WTC11 (cell line): ENCODE results near the gene SLC12A9. TPM values are rescaled to one million over a fixed set of nuclear protein-coding genes. Genes with fewer than 3 reads are reported as not detected.

ENCODE experiments used
- ATAC-seq: fragments of 200-7000 bp; cut with Tn5 transposase; 2 replicates; pipeline ENCODE4 v1.10.0; 2021; ENCODE audit warnings: mild to moderate bottlenecking, moderate library complexity
- CTCF ChIA-PET: fragments of 300-600 bp; sonication (Branson Sonifier 250); formaldehyde crosslinking; loops from one replicate; lab custom pipeline; 2021; ENCODE audit warnings: antibody characterized with exemption; lab: Charles Lee
- POLR2A ChIA-PET: fragments of 350-600 bp; sonication (Branson Sonifier 250); formaldehyde crosslinking; loops from one replicate; lab custom pipeline; 2021; ENCODE audit warnings: antibody characterized with exemption; lab: Charles Lee
- DNase-seq: peaks from one replicate; pipeline ENCODE4 v3.0.0; 2021; ENCODE audit warnings: low spot score
- H3K27ac Mint-ChIP-seq: 2 replicates; pipeline ENCODE4 v1.8.0; 2021; ENCODE audit warnings: mixed read lengths
- H3K27me3 Mint-ChIP-seq: 2 replicates; pipeline ENCODE4 v1.8.0; 2021; ENCODE audit warnings: low read depth, mild to moderate bottlenecking, moderate library complexity, mixed read lengths
- H3K36me3 Mint-ChIP-seq: 2 replicates; pipeline ENCODE4 v1.8.0; 2021; ENCODE audit warnings: mixed read lengths
- H3K4me1 Mint-ChIP-seq: 2 replicates; pipeline ENCODE4 v1.8.0; 2022; ENCODE audit warnings: mixed read lengths
- H3K4me3 Mint-ChIP-seq: 2 replicates; pipeline ENCODE4 v1.8.0; 2021; ENCODE audit warnings: mild to moderate bottlenecking, moderate library complexity, mixed read lengths
- H3K9me3 Mint-ChIP-seq: 2 replicates; pipeline ENCODE4 v1.8.0; 2021; ENCODE audit warnings: mixed read lengths
- CREB1 ChIP-seq: sonication (generic); formaldehyde crosslinking; IDR thresholded peaks from 2 replicates; pipeline ENCODE4 v1.8.0; 2023; ENCODE audit warnings: mild to moderate bottlenecking, missing genetic modification reagents
- EMX1 ChIP-seq: fragments of 250-450 bp; sonication (Bioruptor Pico); IDR thresholded peaks from 2 replicates; pipeline ENCODE4 v1.8.0; 2021; ENCODE audit warnings: mild to moderate bottlenecking
- FOXJ3 ChIP-seq: sonication (generic); formaldehyde crosslinking; IDR thresholded peaks from 2 replicates; pipeline ENCODE4 v1.9.0; 2021; ENCODE audit warnings: missing genetic modification reagents, mild to moderate bottlenecking, borderline replicate concordance
- GABPB1 ChIP-seq: sonication (generic); formaldehyde crosslinking; IDR thresholded peaks from 2 replicates; pipeline ENCODE4 v1.8.1; 2023; ENCODE audit warnings: mild to moderate bottlenecking, missing genetic modification reagents
- JUN ChIP-seq: sonication (generic); formaldehyde crosslinking; IDR thresholded peaks from 2 replicates; pipeline ENCODE4 v1.8.0; 2023; ENCODE audit warnings: mild to moderate bottlenecking, missing genetic modification reagents
- MYBL2 ChIP-seq: sonication (generic); formaldehyde crosslinking; IDR thresholded peaks from 2 replicates; pipeline ENCODE4 v1.8.1; 2023; ENCODE audit warnings: mild to moderate bottlenecking, moderate library complexity, missing genetic modification reagents
- NFATC4 ChIP-seq: fragments of 250-450 bp; sonication (Bioruptor Pico); IDR thresholded peaks from 2 replicates; pipeline ENCODE4 v1.9.0; 2021; ENCODE audit warnings: mild to moderate bottlenecking
- NFE2L1 ChIP-seq: sonication (generic); formaldehyde crosslinking; IDR thresholded peaks from 2 replicates; pipeline ENCODE4 v1.8.1; 2023; ENCODE audit warnings: missing genetic modification reagents
- NFYB ChIP-seq: sonication (generic); formaldehyde crosslinking; conservative IDR thresholded peaks from 2 replicates; pipeline ENCODE4 v1.8.0; 2022; ENCODE audit warnings: low read depth, missing genetic modification reagents
- NR1H2 ChIP-seq: sonication (generic); formaldehyde crosslinking; IDR thresholded peaks from 2 replicates; pipeline ENCODE4 v1.9.0; 2021; ENCODE audit warnings: mild to moderate bottlenecking, moderate library complexity, missing genetic modification reagents
- NR2C2 ChIP-seq: sonication (generic); formaldehyde crosslinking; IDR thresholded peaks from 2 replicates; pipeline ENCODE4 v1.8.0; 2022; ENCODE audit warnings: mild to moderate bottlenecking, missing genetic modification reagents
- PRRX2 ChIP-seq: fragments of 250-450 bp; sonication (Bioruptor Pico); IDR thresholded peaks from 2 replicates; pipeline ENCODE4 v1.8.0; 2021; ENCODE audit warnings: mild to moderate bottlenecking
- ZNF263 ChIP-seq: sonication (generic); formaldehyde crosslinking; IDR thresholded peaks from 2 replicates; pipeline ENCODE4 v1.8.1; 2022; ENCODE audit warnings: low read depth, mild to moderate bottlenecking, moderate library complexity, missing genetic modification reagents
- ZNF396 ChIP-seq: fragments of 250-450 bp; sonication (Bioruptor Pico); IDR thresholded peaks from 2 replicates; pipeline ENCODE4 v1.8.0; 2021; ENCODE audit warnings: mild to moderate bottlenecking, moderate library complexity, borderline replicate concordance
- total RNA-seq: library from RNA; stranded (reverse); gene quantifications from 3 replicates; pipeline ENCODE4 v1.2.3, GENCODE V29; 2021
- TF ChIP-seq, protein P1 (sequence below): fragments of 250-450 bp; sonication (Bioruptor Pico); IDR thresholded peaks from 2 replicates; pipeline ENCODE4 v1.9.0; 2021; ENCODE audit warnings: mild to moderate bottlenecking
- TF ChIP-seq, protein P2 (sequence below): sonication (generic); formaldehyde crosslinking; IDR thresholded peaks from 2 replicates; pipeline ENCODE4 v1.8.1; 2022; ENCODE audit warnings: mild to moderate bottlenecking, missing genetic modification reagents, moderate library complexity, borderline replicate concordance
- TF ChIP-seq, protein P3 (sequence below): fragments of 250-450 bp; sonication (Bioruptor Pico); IDR thresholded peaks from 2 replicates; pipeline ENCODE4 v2.1.2; 2022; ENCODE audit warnings: mild to moderate bottlenecking, moderate library complexity
- TF ChIP-seq, protein P4 (sequence below): fragments of 250-450 bp; sonication (Bioruptor Pico); IDR thresholded peaks from 2 replicates; pipeline ENCODE4 v1.9.0; 2021; ENCODE audit warnings: mild to moderate bottlenecking, borderline replicate concordance
- TF ChIP-seq, protein P5 (sequence below): sonication (generic); formaldehyde crosslinking; IDR thresholded peaks from 2 replicates; pipeline ENCODE4 v1.8.1; 2022; ENCODE audit warnings: mild to moderate bottlenecking, moderate library complexity, missing genetic modification reagents
- TF ChIP-seq, protein P6 (sequence below): sonication (generic); formaldehyde crosslinking; IDR thresholded peaks from 2 replicates; pipeline ENCODE4 v1.8.1; 2022; ENCODE audit warnings: missing genetic modification reagents, borderline replicate concordance
- TF ChIP-seq, protein P7 (sequence below): sonication (generic); formaldehyde crosslinking; IDR thresholded peaks from 2 replicates; pipeline ENCODE4 v1.8.1; 2023; ENCODE audit warnings: mild to moderate bottlenecking, missing genetic modification reagents
- TF ChIP-seq, protein P8 (sequence below): sonication (generic); formaldehyde crosslinking; IDR thresholded peaks from 2 replicates; pipeline ENCODE4 v1.8.0; 2022; ENCODE audit warnings: mild to moderate bottlenecking, missing genetic modification reagents

SLC12A9 gene
- total RNA-seq, 1 experiment from 2014 or later = 39.3 TPM

DNA sequence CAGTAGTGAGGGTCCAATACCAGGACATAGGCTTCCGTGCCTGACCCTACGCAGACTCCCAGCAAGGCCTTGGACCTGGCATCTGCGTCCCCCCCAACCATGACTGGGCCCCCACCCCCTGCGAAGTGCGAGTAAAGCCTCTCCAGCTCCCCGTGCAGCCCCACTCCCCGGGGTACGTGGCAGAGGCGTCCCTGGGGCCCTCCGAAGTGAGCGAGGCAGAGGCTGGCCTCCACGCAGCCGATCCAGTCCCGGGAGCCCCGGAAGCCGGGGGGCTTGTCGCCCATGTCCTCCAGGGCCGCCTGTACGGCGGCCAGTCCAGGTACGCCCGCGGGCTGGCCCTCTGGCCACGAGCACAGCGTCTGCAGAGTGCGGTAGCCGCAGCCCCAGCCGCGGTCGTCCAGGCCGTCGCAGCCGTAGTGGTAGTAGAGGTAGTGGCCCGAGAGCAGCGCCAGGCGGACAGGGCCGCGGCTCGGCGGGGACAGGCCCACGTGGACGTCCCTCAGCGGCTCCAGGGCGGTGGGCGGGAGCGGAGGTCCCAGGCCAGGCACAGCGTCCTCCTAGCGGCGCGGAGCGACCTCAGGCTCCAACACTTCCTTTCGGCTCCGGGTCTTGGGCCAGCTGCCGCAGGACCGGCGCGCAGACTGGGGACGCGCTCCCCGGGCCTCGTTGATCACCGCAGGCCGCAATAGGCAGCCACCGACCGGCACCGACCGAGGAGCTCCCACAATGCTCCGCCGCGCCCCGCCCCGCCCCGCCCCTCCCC, 36.7 kb downstream of the SLC12A9 start, which contains the start of gene UFSP1:
Gene UFSP1, minus strand, starts transcription at position 728 of the 763 bp plus-strand sequence. Its CDS starts 444 bp downstream, at position 284.
- H3K27me3 Mint-ChIP-seq = peaks cover 4% of the 10 kb centered on the region
- POLR2A ChIA-PET = interaction anchor here (0.6 to 6.2 kb wide), 18 partner anchors 14 to 460 kb away, joined by 3 to 71 read pairs (median 6); partner anchors contain the start of genes EPHB4, MOSPD3, POP7 and SLC12A9
- peaks cover 44% of the 10 kb centered on the region for H3K36me3 Mint-ChIP-seq
- ATAC-seq (peak; percentile 13), DNase-seq (no peak)
- CTCF ChIA-PET = interaction anchor here (0.6 to 2.4 kb wide), 28 partner anchors 9 to 420 kb away, joined by 3 to 19 read pairs (median 4); partner anchors contain the start of genes EPHB4, POP7, SLC12A9 and SRRT
- peak within 1 kb of the TSS; percentile 97 for H3K27ac Mint-ChIP-seq
- peaks cover 40% of the 10 kb centered on the region for H3K4me1 Mint-ChIP-seq
- no peaks in the 10 kb centered on the region for H3K9me3 Mint-ChIP-seq
- H3K4me3 Mint-ChIP-seq = peak within 1 kb of the TSS; percentile 88
- TF ChIP-seq, protein P1, sequence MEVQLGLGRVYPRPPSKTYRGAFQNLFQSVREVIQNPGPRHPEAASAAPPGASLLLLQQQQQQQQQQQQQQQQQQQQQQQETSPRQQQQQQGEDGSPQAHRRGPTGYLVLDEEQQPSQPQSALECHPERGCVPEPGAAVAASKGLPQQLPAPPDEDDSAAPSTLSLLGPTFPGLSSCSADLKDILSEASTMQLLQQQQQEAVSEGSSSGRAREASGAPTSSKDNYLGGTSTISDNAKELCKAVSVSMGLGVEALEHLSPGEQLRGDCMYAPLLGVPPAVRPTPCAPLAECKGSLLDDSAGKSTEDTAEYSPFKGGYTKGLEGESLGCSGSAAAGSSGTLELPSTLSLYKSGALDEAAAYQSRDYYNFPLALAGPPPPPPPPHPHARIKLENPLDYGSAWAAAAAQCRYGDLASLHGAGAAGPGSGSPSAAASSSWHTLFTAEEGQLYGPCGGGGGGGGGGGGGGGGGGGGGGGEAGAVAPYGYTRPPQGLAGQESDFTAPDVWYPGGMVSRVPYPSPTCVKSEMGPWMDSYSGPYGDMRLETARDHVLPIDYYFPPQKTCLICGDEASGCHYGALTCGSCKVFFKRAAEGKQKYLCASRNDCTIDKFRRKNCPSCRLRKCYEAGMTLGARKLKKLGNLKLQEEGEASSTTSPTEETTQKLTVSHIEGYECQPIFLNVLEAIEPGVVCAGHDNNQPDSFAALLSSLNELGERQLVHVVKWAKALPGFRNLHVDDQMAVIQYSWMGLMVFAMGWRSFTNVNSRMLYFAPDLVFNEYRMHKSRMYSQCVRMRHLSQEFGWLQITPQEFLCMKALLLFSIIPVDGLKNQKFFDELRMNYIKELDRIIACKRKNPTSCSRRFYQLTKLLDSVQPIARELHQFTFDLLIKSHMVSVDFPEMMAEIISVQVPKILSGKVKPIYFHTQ (CRISPR knock-in tag) = no peak
- TF ChIP-seq GABPB1 (CRISPR knock-in tag) = peak; percentile 52; the same call in 1 of the 2 replicates
- peak; percentile 81; the same call in 1 of the 2 replicates for TF ChIP-seq NFE2L1 (CRISPR knock-in tag)
- 0 out of 2 replicates have a peak, but pooled peaks have one; percentile 16 for TF ChIP-seq NFYB (CRISPR knock-in tag)
- 0 out of 2 replicates have a peak, but pooled peaks have one; percentile 53 for TF ChIP-seq EMX1 (CRISPR knock-in tag)
- no peak for TF ChIP-seq ZNF396
- TF ChIP-seq, protein P2, sequence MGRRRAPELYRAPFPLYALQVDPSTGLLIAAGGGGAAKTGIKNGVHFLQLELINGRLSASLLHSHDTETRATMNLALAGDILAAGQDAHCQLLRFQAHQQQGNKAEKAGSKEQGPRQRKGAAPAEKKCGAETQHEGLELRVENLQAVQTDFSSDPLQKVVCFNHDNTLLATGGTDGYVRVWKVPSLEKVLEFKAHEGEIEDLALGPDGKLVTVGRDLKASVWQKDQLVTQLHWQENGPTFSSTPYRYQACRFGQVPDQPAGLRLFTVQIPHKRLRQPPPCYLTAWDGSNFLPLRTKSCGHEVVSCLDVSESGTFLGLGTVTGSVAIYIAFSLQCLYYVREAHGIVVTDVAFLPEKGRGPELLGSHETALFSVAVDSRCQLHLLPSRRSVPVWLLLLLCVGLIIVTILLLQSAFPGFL (CRISPR knock-in tag) = peak; percentile 66; the same call in 1 of the 2 replicates
- no peak for TF ChIP-seq FOXJ3 (CRISPR knock-in tag)
- no peak for TF ChIP-seq NFATC4 (CRISPR knock-in tag)
- peak; percentile 82; the same call in 1 of the 2 replicates for TF ChIP-seq JUN (CRISPR knock-in tag)
- TF ChIP-seq, protein P3, sequence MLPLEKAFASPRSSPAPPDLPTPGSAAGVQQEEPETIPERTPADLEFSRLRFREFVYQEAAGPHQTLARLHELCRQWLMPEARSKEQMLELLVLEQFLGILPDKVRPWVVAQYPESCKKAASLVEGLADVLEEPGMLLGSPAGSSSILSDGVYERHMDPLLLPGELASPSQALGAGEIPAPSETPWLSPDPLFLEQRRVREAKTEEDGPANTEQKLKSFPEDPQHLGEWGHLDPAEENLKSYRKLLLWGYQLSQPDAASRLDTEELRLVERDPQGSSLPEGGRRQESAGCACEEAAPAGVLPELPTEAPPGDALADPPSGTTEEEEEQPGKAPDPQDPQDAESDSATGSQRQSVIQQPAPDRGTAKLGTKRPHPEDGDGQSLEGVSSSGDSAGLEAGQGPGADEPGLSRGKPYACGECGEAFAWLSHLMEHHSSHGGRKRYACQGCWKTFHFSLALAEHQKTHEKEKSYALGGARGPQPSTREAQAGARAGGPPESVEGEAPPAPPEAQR (CRISPR knock-in tag) = no peak
- TF ChIP-seq, protein P4, sequence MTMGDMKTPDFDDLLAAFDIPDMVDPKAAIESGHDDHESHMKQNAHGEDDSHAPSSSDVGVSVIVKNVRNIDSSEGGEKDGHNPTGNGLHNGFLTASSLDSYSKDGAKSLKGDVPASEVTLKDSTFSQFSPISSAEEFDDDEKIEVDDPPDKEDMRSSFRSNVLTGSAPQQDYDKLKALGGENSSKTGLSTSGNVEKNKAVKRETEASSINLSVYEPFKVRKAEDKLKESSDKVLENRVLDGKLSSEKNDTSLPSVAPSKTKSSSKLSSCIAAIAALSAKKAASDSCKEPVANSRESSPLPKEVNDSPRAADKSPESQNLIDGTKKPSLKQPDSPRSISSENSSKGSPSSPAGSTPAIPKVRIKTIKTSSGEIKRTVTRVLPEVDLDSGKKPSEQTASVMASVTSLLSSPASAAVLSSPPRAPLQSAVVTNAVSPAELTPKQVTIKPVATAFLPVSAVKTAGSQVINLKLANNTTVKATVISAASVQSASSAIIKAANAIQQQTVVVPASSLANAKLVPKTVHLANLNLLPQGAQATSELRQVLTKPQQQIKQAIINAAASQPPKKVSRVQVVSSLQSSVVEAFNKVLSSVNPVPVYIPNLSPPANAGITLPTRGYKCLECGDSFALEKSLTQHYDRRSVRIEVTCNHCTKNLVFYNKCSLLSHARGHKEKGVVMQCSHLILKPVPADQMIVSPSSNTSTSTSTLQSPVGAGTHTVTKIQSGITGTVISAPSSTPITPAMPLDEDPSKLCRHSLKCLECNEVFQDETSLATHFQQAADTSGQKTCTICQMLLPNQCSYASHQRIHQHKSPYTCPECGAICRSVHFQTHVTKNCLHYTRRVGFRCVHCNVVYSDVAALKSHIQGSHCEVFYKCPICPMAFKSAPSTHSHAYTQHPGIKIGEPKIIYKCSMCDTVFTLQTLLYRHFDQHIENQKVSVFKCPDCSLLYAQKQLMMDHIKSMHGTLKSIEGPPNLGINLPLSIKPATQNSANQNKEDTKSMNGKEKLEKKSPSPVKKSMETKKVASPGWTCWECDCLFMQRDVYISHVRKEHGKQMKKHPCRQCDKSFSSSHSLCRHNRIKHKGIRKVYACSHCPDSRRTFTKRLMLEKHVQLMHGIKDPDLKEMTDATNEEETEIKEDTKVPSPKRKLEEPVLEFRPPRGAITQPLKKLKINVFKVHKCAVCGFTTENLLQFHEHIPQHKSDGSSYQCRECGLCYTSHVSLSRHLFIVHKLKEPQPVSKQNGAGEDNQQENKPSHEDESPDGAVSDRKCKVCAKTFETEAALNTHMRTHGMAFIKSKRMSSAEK (CRISPR knock-in tag) = peak; percentile 58; the same call in 1 of the 2 replicates
- TF ChIP-seq ZNF263 = no peak
- TF ChIP-seq NR2C2 (CRISPR knock-in tag) = no peak
- TF ChIP-seq, protein P5, sequence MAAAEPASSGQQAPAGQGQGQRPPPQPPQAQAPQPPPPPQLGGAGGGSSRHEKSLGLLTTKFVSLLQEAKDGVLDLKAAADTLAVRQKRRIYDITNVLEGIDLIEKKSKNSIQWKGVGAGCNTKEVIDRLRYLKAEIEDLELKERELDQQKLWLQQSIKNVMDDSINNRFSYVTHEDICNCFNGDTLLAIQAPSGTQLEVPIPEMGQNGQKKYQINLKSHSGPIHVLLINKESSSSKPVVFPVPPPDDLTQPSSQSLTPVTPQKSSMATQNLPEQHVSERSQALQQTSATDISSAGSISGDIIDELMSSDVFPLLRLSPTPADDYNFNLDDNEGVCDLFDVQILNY (CRISPR knock-in tag) = peak; percentile 58; the same call in 1 of the 2 replicates
- TF ChIP-seq, protein P6, sequence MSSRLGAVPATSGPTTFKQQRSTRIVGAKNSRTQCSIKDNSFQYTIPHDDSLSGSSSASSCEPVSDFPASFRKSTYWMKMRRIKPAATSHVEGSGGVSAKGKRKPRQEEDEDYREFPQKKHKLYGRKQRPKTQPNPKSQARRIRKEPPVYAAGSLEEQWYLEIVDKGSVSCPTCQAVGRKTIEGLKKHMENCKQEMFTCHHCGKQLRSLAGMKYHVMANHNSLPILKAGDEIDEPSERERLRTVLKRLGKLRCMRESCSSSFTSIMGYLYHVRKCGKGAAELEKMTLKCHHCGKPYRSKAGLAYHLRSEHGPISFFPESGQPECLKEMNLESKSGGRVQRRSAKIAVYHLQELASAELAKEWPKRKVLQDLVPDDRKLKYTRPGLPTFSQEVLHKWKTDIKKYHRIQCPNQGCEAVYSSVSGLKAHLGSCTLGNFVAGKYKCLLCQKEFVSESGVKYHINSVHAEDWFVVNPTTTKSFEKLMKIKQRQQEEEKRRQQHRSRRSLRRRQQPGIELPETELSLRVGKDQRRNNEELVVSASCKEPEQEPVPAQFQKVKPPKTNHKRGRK (CRISPR knock-in tag) = no peak
- TF ChIP-seq NR1H2 (CRISPR knock-in tag) = no peak
- peak; percentile 31; the same call in 1 of the 2 replicates for TF ChIP-seq PRRX2 (CRISPR knock-in tag)
- TF ChIP-seq, protein P7, sequence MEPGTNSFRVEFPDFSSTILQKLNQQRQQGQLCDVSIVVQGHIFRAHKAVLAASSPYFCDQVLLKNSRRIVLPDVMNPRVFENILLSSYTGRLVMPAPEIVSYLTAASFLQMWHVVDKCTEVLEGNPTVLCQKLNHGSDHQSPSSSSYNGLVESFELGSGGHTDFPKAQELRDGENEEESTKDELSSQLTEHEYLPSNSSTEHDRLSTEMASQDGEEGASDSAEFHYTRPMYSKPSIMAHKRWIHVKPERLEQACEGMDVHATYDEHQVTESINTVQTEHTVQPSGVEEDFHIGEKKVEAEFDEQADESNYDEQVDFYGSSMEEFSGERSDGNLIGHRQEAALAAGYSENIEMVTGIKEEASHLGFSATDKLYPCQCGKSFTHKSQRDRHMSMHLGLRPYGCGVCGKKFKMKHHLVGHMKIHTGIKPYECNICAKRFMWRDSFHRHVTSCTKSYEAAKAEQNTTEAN (CRISPR knock-in tag) = peak; percentile 85
- peak; percentile 56; the same call in 1 of the 2 replicates for TF ChIP-seq CREB1 (CRISPR knock-in tag)
- TF ChIP-seq, protein P8, sequence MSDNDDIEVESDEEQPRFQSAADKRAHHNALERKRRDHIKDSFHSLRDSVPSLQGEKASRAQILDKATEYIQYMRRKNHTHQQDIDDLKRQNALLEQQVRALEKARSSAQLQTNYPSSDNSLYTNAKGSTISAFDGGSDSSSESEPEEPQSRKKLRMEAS (CRISPR knock-in tag) = peak; percentile 89; the same call in 1 of the 2 replicates
- peak; percentile 68 for TF ChIP-seq MYBL2
